Activated CD8-positive, alpha-beta T cell treated with anti-CD3 and anti-CD28 coated beads for 36 hours (primary cell): ENCODE results near the gene TMEM232. TPM values are rescaled to one million over a fixed set of nuclear protein-coding genes. Genes with fewer than 3 reads are reported as not detected.

Experiments used
- ATAC-seq: fragments of 200-7000 bp; cut with Tn5 transposase; one replicate; pipeline ENCODE4 v1.10.0; 2021; ENCODE audit warnings: mild to moderate bottlenecking, moderate library complexity
- CTCF ChIA-PET: fragments of 350-600 bp; sonication (Branson Sonifier 250); formaldehyde crosslinking; loops from one replicate; lab custom pipeline; 2021; ENCODE audit warnings: antibody characterized with exemption; lab: Charles Lee
- POLR2A ChIA-PET: fragments of 350-600 bp; sonication (Branson Sonifier 250); formaldehyde crosslinking; loops from one replicate; lab custom pipeline; 2021; ENCODE audit warnings: antibody characterized with exemption; lab: Charles Lee
- DNase-seq: peaks from one replicate; pipeline ENCODE4 v3.0.0-alpha.2; 2020
- H3K27ac Mint-ChIP-seq: one replicate; pipeline ENCODE4 v1.8.0; 2021; ENCODE audit warnings: mild to moderate bottlenecking, mixed read lengths
- H3K27me3 Mint-ChIP-seq: one replicate; pipeline ENCODE4 v1.8.0; 2021; ENCODE audit warnings: mixed read lengths
- H3K36me3 Mint-ChIP-seq: one replicate; pipeline ENCODE4 v1.8.0; 2021; ENCODE audit warnings: low read depth, mixed read lengths
- H3K4me1 Mint-ChIP-seq: one replicate; pipeline ENCODE4 v1.8.0; 2021; ENCODE audit warnings: low read depth, mixed read lengths
- H3K4me3 Mint-ChIP-seq: one replicate; pipeline ENCODE4 v1.8.0; 2021; ENCODE audit warnings: mild to moderate bottlenecking, moderate library complexity, mixed read lengths
- H3K9me3 Mint-ChIP-seq: one replicate; pipeline ENCODE4 v1.8.0; 2021; ENCODE audit warnings: mixed read lengths
- intact Hi-C: fragments of 100-400 bp; cut with micrococcal nuclease; formaldehyde crosslinking; loops from one replicate; pipeline ENCODE4 v1.10.0; 2022
- total RNA-seq, 2 experiments: library from RNA; stranded (reverse); gene quantifications; one replicate each; pipeline ENCODE4 v1.2.3, GENCODE V29; 2021
- TF ChIP-seq, protein P1 (sequence below): fragments of 200-600 bp; IDR thresholded peaks from one replicate; pipeline ENCODE4 v1.8.0; 2022; ENCODE audit warnings: antibody characterized with exemption, mild to moderate bottlenecking

The TMEM232 gene
- total RNA-seq, 2 experiments from 2014 or later = 0.27 to 0.49 TPM

GRCh38 chr5:110716247-110717245 lies 9.9 kb downstream of the TMEM232 start:
- CTCF ChIA-PET = no interaction called here
- Mint-ChIP-seq H3K9me3 (no peaks in the 10 kb centered on the region), H3K4me3 (no peak overlapping the region), H3K36me3 (no peaks in the 10 kb centered on the region), H3K4me1 (no peaks in the 10 kb centered on the region), H3K27me3 (peaks cover 4% of the 10 kb centered on the region), H3K27ac (no peak overlapping the region)
- DNase-seq (no peak), ATAC-seq (no peak)
- intact Hi-C loops = no loop called here
- POLR2A ChIA-PET = no interaction called here
- TF ChIP-seq, protein P1, sequence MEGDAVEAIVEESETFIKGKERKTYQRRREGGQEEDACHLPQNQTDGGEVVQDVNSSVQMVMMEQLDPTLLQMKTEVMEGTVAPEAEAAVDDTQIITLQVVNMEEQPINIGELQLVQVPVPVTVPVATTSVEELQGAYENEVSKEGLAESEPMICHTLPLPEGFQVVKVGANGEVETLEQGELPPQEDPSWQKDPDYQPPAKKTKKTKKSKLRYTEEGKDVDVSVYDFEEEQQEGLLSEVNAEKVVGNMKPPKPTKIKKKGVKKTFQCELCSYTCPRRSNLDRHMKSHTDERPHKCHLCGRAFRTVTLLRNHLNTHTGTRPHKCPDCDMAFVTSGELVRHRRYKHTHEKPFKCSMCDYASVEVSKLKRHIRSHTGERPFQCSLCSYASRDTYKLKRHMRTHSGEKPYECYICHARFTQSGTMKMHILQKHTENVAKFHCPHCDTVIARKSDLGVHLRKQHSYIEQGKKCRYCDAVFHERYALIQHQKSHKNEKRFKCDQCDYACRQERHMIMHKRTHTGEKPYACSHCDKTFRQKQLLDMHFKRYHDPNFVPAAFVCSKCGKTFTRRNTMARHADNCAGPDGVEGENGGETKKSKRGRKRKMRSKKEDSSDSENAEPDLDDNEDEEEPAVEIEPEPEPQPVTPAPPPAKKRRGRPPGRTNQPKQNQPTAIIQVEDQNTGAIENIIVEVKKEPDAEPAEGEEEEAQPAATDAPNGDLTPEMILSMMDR = no peak

- CTCF ChIA-PET = interaction anchor here (0.8 kb wide), 1 partner anchor 23 kb away, joined by 3 read pairs; no protein-coding TSS in a partner anchor
These were observed 19.1 kb downstream of the TMEM232 start for GRCh38 chr5:110707260-110707844.

GRCh38 chr5:110705349-110705748 lies 21.1 kb downstream of the TMEM232 start:
- TF ChIP-seq, protein P1 = no peak
- H3K4me3 Mint-ChIP-seq = no peak overlapping the region
- ChIA-PET POLR2A (no interaction called here), CTCF (no interaction called here)
- peaks cover 18% of the 10 kb centered on the region for H3K27me3 Mint-ChIP-seq
- ATAC-seq (no peak), DNase-seq (no peak)
- no peaks in the 10 kb centered on the region for H3K36me3 Mint-ChIP-seq
- no peak overlapping the region for H3K27ac Mint-ChIP-seq
- H3K9me3 Mint-ChIP-seq = no peaks in the 10 kb centered on the region
- no peaks in the 10 kb centered on the region for H3K4me1 Mint-ChIP-seq
- intact Hi-C loops = no loop called here

More at GRCh38 chr5:110707260-110707844, 19.1 kb downstream of the TMEM232 start:
- H3K27me3 Mint-ChIP-seq = peaks cover 18% of the 10 kb centered on the region
- H3K4me3 Mint-ChIP-seq = no peak overlapping the region
- no peaks in the 10 kb centered on the region for H3K4me1 Mint-ChIP-seq
- no peaks in the 10 kb centered on the region for H3K36me3 Mint-ChIP-seq
- ATAC-seq (no peak), DNase-seq (no peak)
- no peak overlapping the region for H3K27ac Mint-ChIP-seq
- intact Hi-C loops = no loop called here
- POLR2A ChIA-PET = no interaction called here
- TF ChIP-seq, protein P1 = no peak
- no peaks in the 10 kb centered on the region for H3K9me3 Mint-ChIP-seq

DNA sequence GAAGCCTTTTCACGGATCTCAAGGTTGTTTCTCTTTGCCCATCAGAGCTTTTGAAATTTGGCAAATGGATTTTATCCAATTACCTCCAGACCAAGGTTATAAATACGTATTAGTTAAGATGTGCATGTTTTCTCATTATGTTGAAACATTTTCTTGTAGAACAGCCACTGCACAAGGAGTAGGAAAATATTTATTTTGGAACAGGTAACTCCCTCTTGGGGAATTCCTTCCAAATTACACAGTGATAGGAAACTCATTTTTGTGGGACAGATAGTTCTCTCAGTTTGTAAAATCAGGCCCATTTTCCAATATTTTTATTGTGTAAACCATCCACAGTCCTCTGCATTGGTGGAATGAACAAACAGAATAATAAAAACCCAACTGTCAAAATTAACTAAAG lies 23.0 kb downstream of the TMEM232 start:
- intact Hi-C loops = no loop called here
- DNase-seq = no peak
- Mint-ChIP-seq H3K27me3 (peaks cover 12% of the 10 kb centered on the region), H3K27ac (no peak overlapping the region), H3K36me3 (no peaks in the 10 kb centered on the region), H3K9me3 (no peaks in the 10 kb centered on the region), H3K4me3 (no peak overlapping the region), H3K4me1 (peaks cover 3% of the 10 kb centered on the region)
- ChIA-PET CTCF (no interaction called here), POLR2A (interaction anchor here (1.4 kb wide), 1 partner anchor 35 kb away, joined by 3 read pairs; the partner anchor contains the start of gene SLC25A46)
- TF ChIP-seq, protein P1 = no peak
- ATAC-seq = no peak

- H3K27me3 Mint-ChIP-seq = peaks cover 9% of the 10 kb centered on the region
These were observed 23.8 kb downstream of the TMEM232 start for GRCh38 chr5:110702704-110703103.

More at GRCh38 chr5:110702704-110703103, 23.8 kb downstream of the TMEM232 start:
- H3K4me1 Mint-ChIP-seq = peaks cover 3% of the 10 kb centered on the region
- DNase-seq (no peak), ATAC-seq (no peak)
- no peak overlapping the region for H3K27ac Mint-ChIP-seq
- H3K36me3 Mint-ChIP-seq = no peaks in the 10 kb centered on the region
- H3K9me3 Mint-ChIP-seq = no peaks in the 10 kb centered on the region
- ChIA-PET CTCF (no interaction called here), POLR2A (interaction anchor here (1.4 kb wide), 1 partner anchor 36 kb away, joined by 3 read pairs; the partner anchor contains the start of gene SLC25A46)
- intact Hi-C loops = no loop called here
- H3K4me3 Mint-ChIP-seq = no peak overlapping the region
- TF ChIP-seq, protein P1 = no peak
